Panc1 (cell line): ENCODE results near the gene LKAAEAR1. TPM values are rescaled to one million over a fixed set of nuclear protein-coding genes. Genes with fewer than 3 reads are reported as not detected.

Source experiments
- ATAC-seq: fragments of 200-7000 bp; cut with Tn5 transposase; 2 replicates; pipeline ENCODE4 v1.9.1; 2020; ENCODE audit warnings: mild to moderate bottlenecking, moderate library complexity
- BruUV-seq: library from RNA; stranded (reverse); fragments of 400-500 nt; replicated peaks from 2 replicates; lab custom pipeline; 2021; lab: Mats Ljungman, UMichigan
- CTCF ChIA-PET: fragments of 300-600 bp; sonication (Branson Sonifier 250); formaldehyde crosslinking; loops from one replicate; lab custom pipeline; 2022; ENCODE audit warnings: antibody characterized with exemption; lab: Charles Lee
- POLR2A ChIA-PET: fragments of 300-600 bp; sonication (Branson Sonifier 250); formaldehyde crosslinking; loops from one replicate; lab custom pipeline; 2022; ENCODE audit warnings: antibody characterized with exemption; lab: Charles Lee
- DNase-seq: peaks from one replicate; pipeline ENCODE4 v3.0.0-alpha.2; 2010; ENCODE audit warnings: low read depth, low spot score
- H3K27ac ChIP-seq: 2 replicates; pipeline ENCODE4 v1.5.1; 2011; ENCODE audit warnings: mild to moderate bottlenecking, low read length, inconsistent platforms
- H3K27me3 ChIP-seq: fragments of 200-500 bp; sonication (Bioruptor generic); 2 replicates; pipeline ENCODE4 v1.6.0; 2014; ENCODE audit warnings: low read length, inconsistent platforms; ENCODE audit not compliant: control insufficient read depth, insufficient read depth
- H3K36me3 ChIP-seq: fragments of 200-500 bp; sonication (Bioruptor generic); 2 replicates; pipeline ENCODE4 v1.5.1; 2014; ENCODE audit warnings: inconsistent platforms, mild to moderate bottlenecking, low read length, moderate library complexity; ENCODE audit not compliant: control insufficient read depth, insufficient read depth
- H3K4me1 ChIP-seq: 2 replicates; pipeline ENCODE4 v1.5.1; 2011; ENCODE audit warnings: inconsistent platforms, mild to moderate bottlenecking, low read length, moderate library complexity; ENCODE audit not compliant: control insufficient read depth, insufficient read depth
- H3K4me3 ChIP-seq, 2 experiments: 2 replicates each; pipeline ENCODE4 v1.5.1; 2011 to 2012; ENCODE audit warnings: low read depth in 2 of 2, low read length in 2 of 2, mild to moderate bottlenecking in 2 of 2, inconsistent platforms in 1 of 2, moderate library complexity in 1 of 2
- H3K9me3 ChIP-seq: fragments of 200-500 bp; sonication (Bioruptor generic); 2 replicates; pipeline ENCODE4 v1.5.1; 2014; ENCODE audit warnings: low read depth, mild to moderate bottlenecking, inconsistent platforms, low read length, moderate library complexity; ENCODE audit not compliant: control insufficient read depth, insufficient read depth
- POLR2AphosphoS5 ChIP-seq: IDR thresholded peaks from 2 replicates; pipeline ENCODE4 v1.6.1; 2012; ENCODE audit warnings: mild to moderate bottlenecking, low read depth, low read length, moderate library complexity
- SIN3A ChIP-seq: IDR thresholded peaks from 2 replicates; pipeline ENCODE4 v1.6.1; 2012; ENCODE audit warnings: low read depth, mild to moderate bottlenecking, low read length, moderate library complexity, borderline replicate concordance; ENCODE audit not compliant: insufficient read depth
- TCF7L2 ChIP-seq: IDR thresholded peaks from 2 replicates; pipeline ENCODE4 v1.6.1; 2011; ENCODE audit warnings: mild to moderate bottlenecking, low read depth, low read length, inconsistent platforms
- in situ Hi-C: cut with HindIII; loops from 2 replicates; pipeline ENCODE4 v1.10.0; 2016; ENCODE audit warnings: low sequenced_read_pairs, low pct_unique_long_range_greater_than_20kb
- intact Hi-C: fragments of 100-400 bp; cut with micrococcal nuclease; formaldehyde crosslinking; loops from one replicate; pipeline ENCODE4 v1.10.0; 2022; ENCODE audit not compliant: unreplicated experiment
- total RNA-seq: library from RNA; stranded (reverse); gene quantifications from one replicate; pipeline ENCODE4 v1.2.1, GENCODE V29; 2021; ENCODE audit not compliant: unreplicated experiment
- TF ChIP-seq, protein P1 (sequence below), 2 experiments: IDR thresholded peaks; 2 replicates each; pipeline ENCODE4 v1.6.1; 2011 to 2012; ENCODE audit warnings: low read depth in 2 of 2, control low read depth in 1 of 2, low read length in 1 of 2, mild to moderate bottlenecking in 1 of 2, moderate library complexity in 1 of 2; ENCODE audit not compliant: insufficient read depth in 1 of 2
- TF ChIP-seq, protein P2 (sequence below): fragments of 450-650 bp; IDR thresholded peaks from 2 replicates; pipeline ENCODE4 v1.5.1; 2017; ENCODE audit warnings: mild to moderate bottlenecking

The LKAAEAR1 gene
- total RNA-seq, 1 experiment from 2014 or later = 0.67 TPM

DNA sequence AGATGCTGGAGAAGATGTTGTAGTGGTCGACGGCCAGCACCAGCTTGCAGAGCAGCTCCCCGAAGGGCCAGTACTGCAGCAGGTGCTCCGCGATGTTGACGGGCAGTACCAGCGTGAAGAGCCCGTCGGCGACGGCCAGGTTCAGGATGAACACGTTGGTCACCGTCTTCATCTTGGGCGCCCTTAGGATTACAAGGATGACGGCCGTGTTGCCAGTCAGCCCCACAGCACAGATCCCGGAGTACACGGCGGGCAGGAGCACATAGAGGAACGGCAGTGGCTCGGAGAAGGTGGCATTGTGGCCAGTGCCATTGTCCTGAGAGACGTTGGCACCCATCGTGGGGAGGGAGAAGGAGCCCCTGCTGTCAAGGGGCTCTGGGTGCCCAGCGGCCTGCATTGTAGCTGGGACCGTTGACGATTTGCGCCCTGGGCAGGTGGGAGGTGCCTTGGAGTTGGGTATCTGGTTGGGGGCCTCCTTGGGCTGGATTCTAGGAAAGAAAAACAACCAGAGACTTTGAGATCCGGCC lies 22.3 kb upstream of the LKAAEAR1 start:
- CTCF ChIA-PET = interaction anchor here (0.6 kb wide), 1 partner anchor 22 kb away, joined by 3 read pairs; the partner anchor contains the start of gene LKAAEAR1
- TF ChIP-seq TCF7L2 = no peak
- TF ChIP-seq, protein P1, sequence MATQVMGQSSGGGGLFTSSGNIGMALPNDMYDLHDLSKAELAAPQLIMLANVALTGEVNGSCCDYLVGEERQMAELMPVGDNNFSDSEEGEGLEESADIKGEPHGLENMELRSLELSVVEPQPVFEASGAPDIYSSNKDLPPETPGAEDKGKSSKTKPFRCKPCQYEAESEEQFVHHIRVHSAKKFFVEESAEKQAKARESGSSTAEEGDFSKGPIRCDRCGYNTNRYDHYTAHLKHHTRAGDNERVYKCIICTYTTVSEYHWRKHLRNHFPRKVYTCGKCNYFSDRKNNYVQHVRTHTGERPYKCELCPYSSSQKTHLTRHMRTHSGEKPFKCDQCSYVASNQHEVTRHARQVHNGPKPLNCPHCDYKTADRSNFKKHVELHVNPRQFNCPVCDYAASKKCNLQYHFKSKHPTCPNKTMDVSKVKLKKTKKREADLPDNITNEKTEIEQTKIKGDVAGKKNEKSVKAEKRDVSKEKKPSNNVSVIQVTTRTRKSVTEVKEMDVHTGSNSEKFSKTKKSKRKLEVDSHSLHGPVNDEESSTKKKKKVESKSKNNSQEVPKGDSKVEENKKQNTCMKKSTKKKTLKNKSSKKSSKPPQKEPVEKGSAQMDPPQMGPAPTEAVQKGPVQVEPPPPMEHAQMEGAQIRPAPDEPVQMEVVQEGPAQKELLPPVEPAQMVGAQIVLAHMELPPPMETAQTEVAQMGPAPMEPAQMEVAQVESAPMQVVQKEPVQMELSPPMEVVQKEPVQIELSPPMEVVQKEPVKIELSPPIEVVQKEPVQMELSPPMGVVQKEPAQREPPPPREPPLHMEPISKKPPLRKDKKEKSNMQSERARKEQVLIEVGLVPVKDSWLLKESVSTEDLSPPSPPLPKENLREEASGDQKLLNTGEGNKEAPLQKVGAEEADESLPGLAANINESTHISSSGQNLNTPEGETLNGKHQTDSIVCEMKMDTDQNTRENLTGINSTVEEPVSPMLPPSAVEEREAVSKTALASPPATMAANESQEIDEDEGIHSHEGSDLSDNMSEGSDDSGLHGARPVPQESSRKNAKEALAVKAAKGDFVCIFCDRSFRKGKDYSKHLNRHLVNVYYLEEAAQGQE (IDR thresholded peaks at IDR 0.05; ENCODE audit: insufficient read depth in 1 of 2, low read depth in 2 of 2, low read length in 1 of 2) = no peak
- TF ChIP-seq, protein P2, sequence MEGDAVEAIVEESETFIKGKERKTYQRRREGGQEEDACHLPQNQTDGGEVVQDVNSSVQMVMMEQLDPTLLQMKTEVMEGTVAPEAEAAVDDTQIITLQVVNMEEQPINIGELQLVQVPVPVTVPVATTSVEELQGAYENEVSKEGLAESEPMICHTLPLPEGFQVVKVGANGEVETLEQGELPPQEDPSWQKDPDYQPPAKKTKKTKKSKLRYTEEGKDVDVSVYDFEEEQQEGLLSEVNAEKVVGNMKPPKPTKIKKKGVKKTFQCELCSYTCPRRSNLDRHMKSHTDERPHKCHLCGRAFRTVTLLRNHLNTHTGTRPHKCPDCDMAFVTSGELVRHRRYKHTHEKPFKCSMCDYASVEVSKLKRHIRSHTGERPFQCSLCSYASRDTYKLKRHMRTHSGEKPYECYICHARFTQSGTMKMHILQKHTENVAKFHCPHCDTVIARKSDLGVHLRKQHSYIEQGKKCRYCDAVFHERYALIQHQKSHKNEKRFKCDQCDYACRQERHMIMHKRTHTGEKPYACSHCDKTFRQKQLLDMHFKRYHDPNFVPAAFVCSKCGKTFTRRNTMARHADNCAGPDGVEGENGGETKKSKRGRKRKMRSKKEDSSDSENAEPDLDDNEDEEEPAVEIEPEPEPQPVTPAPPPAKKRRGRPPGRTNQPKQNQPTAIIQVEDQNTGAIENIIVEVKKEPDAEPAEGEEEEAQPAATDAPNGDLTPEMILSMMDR = no peak
- TF ChIP-seq SIN3A = no peak
- no peak for TF ChIP-seq POLR2AphosphoS5
- no TSS peak for BruUV-seq
- Histone ChIP-seq H3K36me3 (no peaks in the 10 kb centered on the region), H3K27ac (no peak overlapping the region), H3K4me3 (no peak overlapping the region), H3K9me3 (no peaks in the 10 kb centered on the region), H3K4me1 (no peaks in the 10 kb centered on the region; the same call in 1 of the 2 replicates), H3K27me3 (no peaks in the 10 kb centered on the region)
- intact Hi-C loops (no loop called here), in situ Hi-C loops (no loop called here)
- no peak for DNase-seq
- POLR2A ChIA-PET = no interaction called here
- ATAC-seq = no peak

DNA sequence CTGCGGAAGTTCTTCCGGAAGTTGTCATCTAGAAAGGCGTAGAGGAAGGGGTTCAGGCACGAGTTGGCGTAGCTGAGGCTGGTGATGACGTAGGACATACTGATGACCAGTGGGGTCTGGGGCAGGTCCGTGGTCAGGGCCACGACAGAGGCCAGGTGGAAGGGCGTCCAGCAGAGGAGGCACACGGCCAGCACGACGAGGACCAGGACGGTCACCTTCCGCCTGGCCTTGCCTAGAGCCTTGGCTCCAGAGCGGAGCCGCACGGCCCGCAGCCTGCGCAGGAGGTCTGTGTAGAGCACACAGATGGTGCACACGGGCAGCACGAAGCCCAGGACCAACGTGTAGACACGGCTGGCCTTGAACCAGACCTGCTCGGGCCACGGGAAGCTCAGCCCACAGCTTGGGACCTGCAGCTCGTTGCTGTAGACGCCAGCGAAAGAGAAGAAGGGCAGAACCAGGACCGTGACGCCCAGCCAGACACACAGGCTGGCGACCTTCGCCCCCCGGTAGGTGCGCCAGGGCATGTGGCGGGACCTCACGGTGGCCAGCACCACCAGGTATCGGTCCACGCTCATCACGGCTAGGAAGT lies 21.7 kb upstream of the LKAAEAR1 start:
- CTCF ChIA-PET = interaction anchor here (0.6 kb wide), 1 partner anchor 22 kb away, joined by 3 read pairs; the partner anchor contains the start of gene LKAAEAR1
- ATAC-seq (no peak), DNase-seq (no peak)
- Histone ChIP-seq H3K27me3 (no peaks in the 10 kb centered on the region), H3K4me3 (no peak overlapping the region), H3K27ac (no peak overlapping the region), H3K9me3 (no peaks in the 10 kb centered on the region), H3K36me3 (no peaks in the 10 kb centered on the region), H3K4me1 (no peaks in the 10 kb centered on the region)
- no TSS peak for BruUV-seq
- POLR2A ChIA-PET = no interaction called here
- in situ Hi-C loops (no loop called here), intact Hi-C loops (no loop called here)
- TF ChIP-seq, protein P2 = no peak
- TF ChIP-seq TCF7L2 (no peak), POLR2AphosphoS5 (no peak), SIN3A (no peak)
- TF ChIP-seq, protein P1 (IDR thresholded peaks at IDR 0.05; ENCODE audit: insufficient read depth in 1 of 2, low read depth in 2 of 2, low read length in 1 of 2) = no peak
